ENCODE measurements around the gene LYSMD4.

LYSMD4 gene

DNA sequence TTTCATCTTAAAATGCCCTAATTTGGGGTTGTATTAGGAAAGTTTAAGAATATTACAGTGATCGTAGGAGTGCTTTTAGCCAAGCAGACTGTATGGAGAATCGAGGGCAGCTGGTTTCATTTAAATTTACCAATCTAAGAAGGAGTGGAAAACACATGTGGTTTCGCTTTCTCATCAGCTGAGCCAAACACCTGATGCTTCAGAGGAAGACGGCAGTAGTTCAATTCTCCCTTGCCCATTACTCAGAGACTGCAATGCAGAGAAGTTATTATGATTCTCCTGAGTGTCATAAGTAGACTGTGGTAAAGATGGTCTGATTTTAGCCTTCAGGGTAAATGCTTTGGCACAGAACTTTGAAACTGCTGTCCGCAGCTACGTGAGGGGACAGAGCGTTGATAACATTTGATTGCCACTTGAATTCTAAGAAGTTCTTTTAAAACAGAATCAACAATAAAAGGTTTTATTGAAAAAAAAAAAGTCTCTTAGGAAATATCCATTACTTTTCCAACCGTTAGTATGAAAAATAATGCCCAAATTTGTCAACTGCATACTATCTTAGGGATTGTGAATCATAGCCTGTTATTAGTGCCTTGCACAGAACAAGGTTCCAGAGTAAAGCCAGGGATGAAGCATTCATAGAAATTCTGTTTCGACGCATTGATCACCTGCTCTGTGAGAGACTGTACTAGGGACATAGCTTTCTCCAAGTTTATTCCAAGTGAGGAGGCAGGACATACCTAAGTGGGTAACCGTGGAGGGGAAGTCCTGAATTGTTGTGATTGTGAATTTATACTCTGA is 25.6 kb downstream of the LYSMD4 start:
- Histone ChIP-seq H3K9me3 (replicated peaks in 1 of 2; ENCODE audit: control insufficient read depth in 2 of 2, insufficient read depth in 1 of 2, low read depth in 1 of 2, low read length in 2 of 2) (no peaks in the 10 kb centered on the region), H3K4me2 (ENCODE audit: insufficient read depth, low read length, poor library complexity, severe bottlenecking) (no peak overlapping the region), H3K23ac (ENCODE audit: low read depth, low read length, poor library complexity) (no peak overlapping the region), H3K14ac (ENCODE audit: low read length) (no peak overlapping the region), H3K18ac (ENCODE audit: low read length) (no peak overlapping the region), H3K79me1 (ENCODE audit: low read depth, low read length) (no peaks in the 10 kb centered on the region), H2BK12ac (ENCODE audit: low read length) (no peak overlapping the region), H3K4me3 (ENCODE audit: low read length in 2 of 2) (no peak overlapping the region), H3K27ac (replicated peaks; ENCODE audit: low read length) (no peak overlapping the region), H3K9ac (ENCODE audit: low read depth, low read length, poor library complexity) (no peak overlapping the region), H3K4ac (ENCODE audit: low read length) (no peak overlapping the region), H3K4me1 (ENCODE audit: control insufficient read depth in 2 of 2, insufficient read depth in 1 of 2, low read depth in 1 of 2, low read length in 2 of 2) (peaks cover 0 to 5% of the 10 kb centered on the region in 2 donors), H4K8ac (ENCODE audit: low read depth, low read length) (no peak overlapping the region), H2BK15ac (ENCODE audit: low read length) (no peak overlapping the region), H2BK120ac (ENCODE audit: low read depth, low read length) (no peak overlapping the region), H4K91ac (ENCODE audit: low read depth, low read length, poor library complexity) (no peak overlapping the region), H3K27me3 (ENCODE audit: control insufficient read depth in 3 of 3, insufficient read depth in 3 of 3, low read depth in 1 of 3, low read length in 3 of 3) (no peaks in the 10 kb centered on the region), H2AK5ac (ENCODE audit: low read depth, low read length) (no peak overlapping the region), H2BK5ac (ENCODE audit: low read length) (no peak overlapping the region), H3K36me3 (replicated peaks in 1 of 2; ENCODE audit: control insufficient read depth in 2 of 2, insufficient read depth in 2 of 2, low read length in 2 of 2) (peaks cover 5 to 60% of the 10 kb centered on the region in 2 donors), H2AFZ (ENCODE audit: low read length) (no peak overlapping the region)
- no CpG with 5 or more reads among the region's 11 CpGs for WGBS, 2 donors (ENCODE audit: extremely low coverage in 2 of 2, insufficient read length in 2 of 2, insufficient replicate concordance in 1 of 2)
- DNase-seq (ENCODE audit: low spot score): no peak

DNA sequence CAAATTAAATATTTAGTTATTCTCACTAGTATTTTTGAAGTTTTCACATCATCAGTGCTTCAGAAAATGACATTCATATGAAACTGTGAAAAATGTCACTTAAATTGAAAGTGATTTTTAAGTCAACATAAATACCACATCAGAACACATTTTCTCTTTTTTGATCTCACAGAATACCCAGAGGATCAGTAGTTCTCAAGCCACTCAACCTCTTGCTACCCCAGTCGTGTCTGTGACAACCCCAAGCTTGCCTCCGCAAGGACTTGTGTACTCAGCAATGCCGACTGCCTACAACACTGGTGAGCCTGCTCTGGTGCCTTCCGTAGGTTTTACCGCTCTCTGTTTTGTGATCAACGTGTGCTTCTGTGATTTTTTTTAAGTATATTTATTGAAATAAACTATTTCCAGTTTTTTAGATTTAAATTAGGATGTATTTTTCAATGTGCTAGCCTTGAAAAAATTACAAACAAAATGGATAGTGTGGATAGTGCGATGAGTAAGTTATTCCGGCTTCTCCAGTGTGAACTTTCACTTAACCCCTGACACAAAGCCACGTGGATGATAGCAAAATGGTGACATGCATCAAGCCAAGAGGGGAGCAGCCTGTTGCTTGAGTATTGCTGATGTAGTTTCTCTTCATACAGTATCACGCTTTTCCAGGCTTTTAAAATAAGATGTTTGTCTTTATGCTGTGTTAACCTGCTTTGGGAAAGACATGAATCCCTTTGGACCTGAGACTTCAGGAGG is 26.5 kb downstream of the LYSMD4 start:
- H2BK15ac ChIP-seq (ENCODE audit: low read length): no peak overlapping the region
- H2BK120ac ChIP-seq (ENCODE audit: low read depth, low read length): no peak overlapping the region
- H3K4me1 ChIP-seq (ENCODE audit: control insufficient read depth in 2 of 2, insufficient read depth in 1 of 2, low read depth in 1 of 2, low read length in 2 of 2): peaks cover 0 to 5% of the 10 kb centered on the region in 2 donors
- no peak for DNase-seq (ENCODE audit: low spot score)
- no peak overlapping the region for H3K27ac ChIP-seq (replicated peaks; ENCODE audit: low read length)
- H2BK12ac ChIP-seq (ENCODE audit: low read length): no peak overlapping the region
- peaks cover 4 to 51% of the 10 kb centered on the region in 2 donors for H3K36me3 ChIP-seq (replicated peaks in 1 of 2; ENCODE audit: control insufficient read depth in 2 of 2, insufficient read depth in 2 of 2, low read length in 2 of 2)
- no peak overlapping the region for H3K18ac ChIP-seq (ENCODE audit: low read length)
- no peaks in the 10 kb centered on the region for H3K27me3 ChIP-seq (ENCODE audit: control insufficient read depth in 3 of 3, insufficient read depth in 3 of 3, low read depth in 1 of 3, low read length in 3 of 3)
- no peak overlapping the region for H4K8ac ChIP-seq (ENCODE audit: low read depth, low read length)
- no peak overlapping the region for H3K4me2 ChIP-seq (ENCODE audit: insufficient read depth, low read length, poor library complexity, severe bottlenecking)
- H3K9ac ChIP-seq (ENCODE audit: low read depth, low read length, poor library complexity): no peak overlapping the region
- no peaks in the 10 kb centered on the region for H3K79me1 ChIP-seq (ENCODE audit: low read depth, low read length)
- no peak overlapping the region for H2AFZ ChIP-seq (ENCODE audit: low read length)
- H3K23ac ChIP-seq (ENCODE audit: low read depth, low read length, poor library complexity): no peak overlapping the region
- no peak overlapping the region for H2BK5ac ChIP-seq (ENCODE audit: low read length)
- no peak overlapping the region for H4K91ac ChIP-seq (ENCODE audit: low read depth, low read length, poor library complexity)
- no peak overlapping the region for H3K4me3 ChIP-seq (ENCODE audit: low read length in 2 of 2)
- H3K14ac ChIP-seq (ENCODE audit: low read length): no peak overlapping the region
- H3K9me3 ChIP-seq (replicated peaks in 1 of 2; ENCODE audit: control insufficient read depth in 2 of 2, insufficient read depth in 1 of 2, low read depth in 1 of 2, low read length in 2 of 2): no peaks in the 10 kb centered on the region
- no peak overlapping the region for H2AK5ac ChIP-seq (ENCODE audit: low read depth, low read length)
- WGBS, 2 donors (ENCODE audit: extremely low coverage in 2 of 2, insufficient read length in 2 of 2, insufficient replicate concordance in 1 of 2): no CpG with 5 or more reads among the region's 10 CpGs
- H3K4ac ChIP-seq (ENCODE audit: low read length): no peak overlapping the region

DNA sequence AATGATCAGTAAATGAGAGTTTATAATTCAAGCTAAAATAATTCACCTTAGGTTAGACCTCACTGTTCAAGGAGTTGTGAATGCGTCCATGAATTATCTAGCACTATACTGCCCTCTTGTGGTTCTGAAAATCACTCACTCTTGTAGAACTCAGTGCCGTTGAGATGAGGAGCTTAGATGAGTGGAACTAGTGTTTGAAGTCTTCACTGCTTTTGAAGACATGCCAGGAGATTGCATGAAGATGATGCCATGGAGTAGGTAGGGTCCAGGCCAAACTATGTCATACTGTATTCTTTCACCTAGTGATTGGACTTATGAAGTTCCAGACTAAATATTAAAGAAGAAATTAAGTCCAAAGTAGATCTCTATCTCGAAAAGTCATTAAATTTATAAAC is 28.8 kb downstream of the LYSMD4 start:
- peaks cover 2 to 29% of the 10 kb centered on the region in 2 donors for H3K36me3 ChIP-seq (replicated peaks in 1 of 2; ENCODE audit: control insufficient read depth in 2 of 2, insufficient read depth in 2 of 2, low read length in 2 of 2)
- no peak overlapping the region for H2AFZ ChIP-seq (ENCODE audit: low read length)
- H4K8ac ChIP-seq (ENCODE audit: low read depth, low read length): no peak overlapping the region
- no peak overlapping the region for H2BK12ac ChIP-seq (ENCODE audit: low read length)
- H3K4me3 ChIP-seq (ENCODE audit: low read length in 2 of 2): no peak overlapping the region
- H3K79me1 ChIP-seq (ENCODE audit: low read depth, low read length): no peaks in the 10 kb centered on the region
- H3K4me2 ChIP-seq (ENCODE audit: insufficient read depth, low read length, poor library complexity, severe bottlenecking): no peak overlapping the region
- DNase-seq (ENCODE audit: low spot score): peak; percentile 65
- no peak overlapping the region for H3K18ac ChIP-seq (ENCODE audit: low read length)
- H3K27me3 ChIP-seq (ENCODE audit: control insufficient read depth in 3 of 3, insufficient read depth in 3 of 3, low read depth in 1 of 3, low read length in 3 of 3): no peaks in the 10 kb centered on the region
- WGBS, 2 donors (ENCODE audit: extremely low coverage in 2 of 2, insufficient read length in 2 of 2, insufficient replicate concordance in 1 of 2): no CpG with 5 or more reads among the region's 3 CpGs
- H3K27ac ChIP-seq (replicated peaks; ENCODE audit: low read length): no peak overlapping the region
- no peak overlapping the region for H2BK15ac ChIP-seq (ENCODE audit: low read length)
- no peak overlapping the region for H3K9ac ChIP-seq (ENCODE audit: low read depth, low read length, poor library complexity)
- H4K91ac ChIP-seq (ENCODE audit: low read depth, low read length, poor library complexity): no peak overlapping the region
- H2BK5ac ChIP-seq (ENCODE audit: low read length): no peak overlapping the region
- H3K4ac ChIP-seq (ENCODE audit: low read length): no peak overlapping the region
- no peak overlapping the region for H3K23ac ChIP-seq (ENCODE audit: low read depth, low read length, poor library complexity)
- H3K14ac ChIP-seq (ENCODE audit: low read length): no peak overlapping the region
- no peaks in the 10 kb centered on the region for H3K9me3 ChIP-seq (replicated peaks in 1 of 2; ENCODE audit: control insufficient read depth in 2 of 2, insufficient read depth in 1 of 2, low read depth in 1 of 2, low read length in 2 of 2)
- H2AK5ac ChIP-seq (ENCODE audit: low read depth, low read length): no peak overlapping the region
- no peak overlapping the region for H2BK120ac ChIP-seq (ENCODE audit: low read depth, low read length)
- peaks cover 0 to 5% of the 10 kb centered on the region in 2 donors for H3K4me1 ChIP-seq (ENCODE audit: control insufficient read depth in 2 of 2, insufficient read depth in 1 of 2, low read depth in 1 of 2, low read length in 2 of 2)
